Left lung (tissue), 10 donors: ENCODE results near the gene CCDC68. TPM values are rescaled to one million over a fixed set of nuclear protein-coding genes. Genes with fewer than 3 reads are reported as not detected.

ENCODE experiments used
- ATAC-seq: fragments of 200-7000 bp; cut with Tn5 transposase; one replicate; pipeline ENCODE4 v1.9.1; 2020; ENCODE audit warnings: moderate library complexity
- DNase-seq, 4 donors: peaks; one replicate each; pipeline ENCODE4 v3.0.0-alpha.2; 2013 to 2020
- H3K27ac ChIP-seq, 2 donors: fragments of 200-600 bp; sonication (generic) in 1 of 2; one replicate each; pipeline versions ENCODE4 v1.5.0 to v1.8.0; 2020 to 2021
- H3K27me3 ChIP-seq, 2 donors: fragments of 200-600 bp; sonication (generic) in 1 of 2; one replicate each; pipeline versions ENCODE4 v1.5.0 to v1.8.0; 2020 to 2021
- H3K36me3 ChIP-seq, 2 donors: fragments of 200-600 bp; sonication (generic) in 1 of 2; one replicate each; pipeline versions ENCODE4 v1.5.0 to v1.8.0; 2020 to 2021
- H3K4me1 ChIP-seq, 2 donors: fragments of 200-600 bp; one replicate each; pipeline ENCODE4 v1.8.0; 2021
- H3K4me3 ChIP-seq, 2 donors: fragments of 200-600 bp; sonication (generic) in 1 of 2; one replicate each; pipeline versions ENCODE4 v1.5.0 to v1.8.0; 2020 to 2021; ENCODE audit warnings: mild to moderate bottlenecking in 1 of 2
- H3K9me3 ChIP-seq, 2 donors: fragments of 200-600 bp; sonication (generic) in 1 of 2; one replicate each; pipeline versions ENCODE4 v1.5.0 to v1.8.0; 2020 to 2021
- CTCF ChIP-seq, 2 donors: fragments of 200-600 bp; sonication (generic) in 1 of 2; IDR thresholded peaks; one replicate each; pipeline versions ENCODE4 v1.5.0 to v1.8.0; 2021; ENCODE audit warnings: antibody characterized with exemption in 2 of 2
- intact Hi-C, 2 donors: fragments of 100-400 bp; cut with DNase I; formaldehyde crosslinking; loops; one replicate each; pipeline versions ENCODE4 v1.11.2 to v1.14.2; 2022
- polyA plus RNA-seq, 6 donors: library from polyadenylated mRNA; unstranded; fragments of 120-200 nt; gene quantifications; one replicate each; pipeline ENCODE4 v1.2.1, GENCODE V29; 2013; ENCODE audit not compliant: insufficient read length in 6 of 6
- total RNA-seq, 2 donors: library from RNA; stranded (reverse); fragmentation: NEBNext Ultra II Directional; extraction: Animal tissue kit (Norgen Biotek cat#: 25700); gene quantifications; one replicate each; pipeline ENCODE4 v1.2.1, GENCODE V29; 2021
- donor health status: DM: no; HTN: yes; CAD: no.
- donor health status: DM: no; HTN: no; CAD: no.

Gene CCDC68
- total and polyA plus RNA-seq, 8 donors, result 13.8 to 144 (median 88.4) TPM

- no peaks in the 10 kb centered on the region for H3K4me1 ChIP-seq
- intact Hi-C loops, result no loop called here
- H3K4me3 ChIP-seq, result no peak overlapping the region
- TF ChIP-seq CTCF (IDR thresholded peaks at IDR 0.05), result no peak
- H3K36me3 ChIP-seq, result no peaks in the 10 kb centered on the region
- H3K27ac ChIP-seq, result no peak overlapping the region
- no peak for DNase-seq
- H3K9me3 ChIP-seq, result no peaks in the 10 kb centered on the region
- no peak for ATAC-seq
- H3K27me3 ChIP-seq, result no peaks in the 10 kb centered on the region
Observed at GRCh38 chr18:54991981-54992380, 32.7 kb upstream of the CCDC68 start.

- ATAC-seq (no peak), DNase-seq (no peak)
- Histone ChIP-seq H3K27me3 (no peaks in the 10 kb centered on the region), H3K4me1 (peaks cover 0 to 4% of the 10 kb centered on the region in 2 donors), H3K9me3 (no peaks in the 10 kb centered on the region), H3K27ac (no peak overlapping the region), H3K4me3 (no peak overlapping the region), H3K36me3 (no peaks in the 10 kb centered on the region)
- intact Hi-C loops, result loop anchor here (5.0 to 10.0 kb wide), 2 partner anchors 308 to 310 kb away; no protein-coding TSS in a partner anchor
- no peak for TF ChIP-seq CTCF (IDR thresholded peaks at IDR 0.05)
Observed at GRCh38 chr18:54984908-54985307, 25.6 kb upstream of the CCDC68 start.

GRCh38 chr18:54983791-54984190 lies 24.5 kb upstream of the CCDC68 start:
- Histone ChIP-seq H3K9me3 (no peaks in the 10 kb centered on the region), H3K36me3 (no peaks in the 10 kb centered on the region), H3K27ac (no peak overlapping the region), H3K4me3 (no peak overlapping the region), H3K4me1 (peaks cover 0 to 4% of the 10 kb centered on the region in 2 donors), H3K27me3 (no peaks in the 10 kb centered on the region)
- intact Hi-C loops, result loop anchor here (5.0 to 10.0 kb wide), 2 partner anchors 306 to 309 kb away; no protein-coding TSS in a partner anchor
- TF ChIP-seq CTCF (IDR thresholded peaks at IDR 0.05), result no peak
- DNase-seq (no peak), ATAC-seq (no peak)

- H3K4me1 ChIP-seq, result peaks cover 0 to 4% of the 10 kb centered on the region in 2 donors
- no peaks in the 10 kb centered on the region for H3K27me3 ChIP-seq
- intact Hi-C loops, result loop anchor here (5.0 to 10.0 kb wide), 2 partner anchors 306 to 308 kb away; no protein-coding TSS in a partner anchor
- ATAC-seq, result peak; percentile 85
- H3K4me3 ChIP-seq, result no peak overlapping the region
- no peaks in the 10 kb centered on the region for H3K36me3 ChIP-seq
- peak; percentile 65 to 73 for TF ChIP-seq CTCF (IDR thresholded peaks at IDR 0.05)
- no peaks in the 10 kb centered on the region for H3K9me3 ChIP-seq
- no peak overlapping the region for H3K27ac ChIP-seq
- DNase-seq, result peak in 2 of 4 donors; percentile 46 to 68
Observed at GRCh38 chr18:54983041-54983686, 23.9 kb upstream of the CCDC68 start.

GRCh38 chr18:54981076-54981475 lies 21.8 kb upstream of the CCDC68 start:
- Histone ChIP-seq H3K36me3 (no peaks in the 10 kb centered on the region), H3K9me3 (no peaks in the 10 kb centered on the region), H3K27me3 (no peaks in the 10 kb centered on the region), H3K27ac (no peak overlapping the region), H3K4me3 (no peak overlapping the region), H3K4me1 (peaks cover 0 to 4% of the 10 kb centered on the region in 2 donors)
- no peak for TF ChIP-seq CTCF (IDR thresholded peaks at IDR 0.05)
- ATAC-seq, result no peak
- intact Hi-C loops, result loop anchor here (5.0 to 10.0 kb wide), 2 partner anchors 304 to 306 kb away; no protein-coding TSS in a partner anchor
- DNase-seq, result no peak
